Endothelial cell of umbilical vein (primary cell): ENCODE results near the gene MECR. TPM values are rescaled to one million over a fixed set of nuclear protein-coding genes. Genes with fewer than 3 reads are reported as not detected.

ENCODE experiments used
- BruUV-seq: library from RNA; stranded (reverse); fragments of 400-500 nt; replicated peaks from 2 replicates; lab custom pipeline; 2021; lab: Mats Ljungman, UMichigan
- CTCF ChIA-PET: fragments of 300-600, 350-600 bp; sonication (Branson Sonifier 250); formaldehyde crosslinking; loops from one replicate; lab custom pipeline; 2021; ENCODE audit warnings: antibody characterized with exemption, inconsistent platforms; lab: Charles Lee
- POLR2A ChIA-PET: fragments of 300-600, 350-600 bp; sonication (Branson Sonifier 250); formaldehyde crosslinking; loops from one replicate; lab custom pipeline; 2021; ENCODE audit warnings: antibody characterized with exemption, inconsistent platforms; lab: Charles Lee
- DNase-seq: peaks from one replicate; pipeline ENCODE4 v3.0.0-alpha.2; 2011; ENCODE audit warnings: low read depth, low spot score
- FAIRE-seq: peaks from 2 replicates; lab custom pipeline; 2011; peaks lifted over from hg19 to GRCh38; lab: Jason Lieb, UNC
- H2AFZ ChIP-seq: 2 replicates; pipeline ENCODE4 v1.6.0; 2012; ENCODE audit warnings: low read depth, low read length, control low read depth, inconsistent platforms
- H3K27ac ChIP-seq: 2 replicates; pipeline ENCODE4 v1.5.1; 2011; ENCODE audit warnings: low read depth, mild to moderate bottlenecking, control low read depth, low read length, moderate library complexity; ENCODE audit not compliant: insufficient read depth
- H3K27me3 ChIP-seq, 2 experiments: 2 replicates each; pipeline versions ENCODE4 v1.6.0 to v1.6.1; 2011; ENCODE audit warnings: low read length in 2 of 2, mixed read lengths in 1 of 2; ENCODE audit not compliant: control insufficient read depth in 2 of 2, insufficient read depth in 2 of 2
- H3K36me3 ChIP-seq, 2 experiments: 2 replicates in 1 of 2; 3 replicates in 1 of 2; pipeline ENCODE4 v1.5.1; 2011; ENCODE audit warnings: low read length in 2 of 2, mild to moderate bottlenecking in 1 of 2, moderate library complexity in 1 of 2; ENCODE audit not compliant: control insufficient read depth in 2 of 2, insufficient read depth in 2 of 2; ENCODE audit errors: extremely low read depth in 1 of 2
- H3K4me1 ChIP-seq: 3 replicates; pipeline ENCODE4 v1.5.1; 2011; ENCODE audit warnings: mild to moderate bottlenecking, low read length; ENCODE audit not compliant: control insufficient read depth, insufficient read depth; ENCODE audit errors: extremely low read depth
- H3K4me2 ChIP-seq: 2 replicates; pipeline ENCODE4 v1.6.1; 2011; ENCODE audit warnings: low read length, control low read depth, mixed read lengths; ENCODE audit not compliant: insufficient read depth
- H3K4me3 ChIP-seq, 3 experiments: fragments of 200-600 bp in 1 of 3; sonication (generic), shearing (Covaris generic) in 1 of 3; replicated peaks in 1 of 3; 2 replicates each; pipeline ENCODE4 v1.5.1; 2011 to 2016; ENCODE audit warnings: control low read depth in 3 of 3, low read length in 3 of 3, mild to moderate bottlenecking in 2 of 3, inconsistent platforms in 1 of 3, low read depth in 1 of 3, moderate library complexity in 1 of 3; ENCODE audit not compliant: insufficient read depth in 1 of 3
- H3K79me2 ChIP-seq: 2 replicates; pipeline ENCODE4 v1.6.0; 2012; ENCODE audit warnings: low read length, inconsistent platforms; ENCODE audit not compliant: control insufficient read depth, insufficient read depth
- H3K9ac ChIP-seq: replicated peaks from 2 replicates; pipeline ENCODE3; 2011; ENCODE audit warnings: low read length, control low read depth; ENCODE audit not compliant: insufficient read depth; ENCODE audit errors: extremely low read depth
- H3K9me1 ChIP-seq: replicated peaks from 3 replicates; pipeline ENCODE4 v1.6.0; 2011; ENCODE audit warnings: mild to moderate bottlenecking, low read length; ENCODE audit not compliant: control insufficient read depth, insufficient read depth; ENCODE audit errors: extremely low read depth
- H3K9me3 ChIP-seq: replicated peaks from 2 replicates; pipeline ENCODE4 v1.5.1; 2012; ENCODE audit warnings: low read length, inconsistent platforms; ENCODE audit not compliant: control insufficient read depth, insufficient read depth
- H4K20me1 ChIP-seq: replicated peaks from 2 replicates; pipeline ENCODE3; 2011; ENCODE audit warnings: mild to moderate bottlenecking, low read length; ENCODE audit not compliant: control insufficient read depth, insufficient read depth; ENCODE audit errors: extremely low read depth
- CTCF ChIP-seq, 2 donors: IDR thresholded peaks; 1 replicate in 1 of 2; 2 replicates in 1 of 2; pipeline ENCODE4 v1.5.1; 2011; ENCODE audit warnings: low read length in 2 of 2, mild to moderate bottlenecking in 2 of 2, moderate library complexity in 2 of 2, control low read depth in 1 of 2, inconsistent platforms in 1 of 2, low read depth in 1 of 2; ENCODE audit not compliant: insufficient read depth in 1 of 2; ENCODE audit errors: extremely low read depth in 1 of 2
- EZH2 ChIP-seq: IDR thresholded peaks from 2 replicates; pipeline ENCODE4 v1.6.1; 2012; ENCODE audit warnings: borderline replicate concordance, low read depth, mild to moderate bottlenecking, moderate library complexity, low read length, inconsistent platforms; ENCODE audit not compliant: severe bottlenecking
- FOS ChIP-seq: IDR thresholded peaks from 2 replicates; pipeline ENCODE4 v1.6.1; 2011; ENCODE audit warnings: mild to moderate bottlenecking, low read length, moderate library complexity, borderline replicate concordance; ENCODE audit not compliant: insufficient read depth
- GATA2 ChIP-seq: IDR thresholded peaks from 2 replicates; pipeline ENCODE4 v1.7.0; 2011; ENCODE audit warnings: low read depth, mild to moderate bottlenecking, moderate library complexity, mixed read lengths, low read length; ENCODE audit not compliant: insufficient read length, insufficient read depth
- JUN ChIP-seq: IDR thresholded peaks from 2 replicates; pipeline ENCODE4 v1.6.1; 2011; ENCODE audit warnings: borderline replicate concordance, low read depth; ENCODE audit not compliant: insufficient read length, insufficient read depth
- MAX ChIP-seq: IDR thresholded peaks from 2 replicates; pipeline ENCODE4 v1.6.1; 2011; ENCODE audit not compliant: insufficient read depth, insufficient read length
- MYC ChIP-seq: IDR thresholded peaks from one replicate; pipeline ENCODE4 v1.6.1; 2011; ENCODE audit warnings: mild to moderate bottlenecking, low read depth, low read length
- POLR2A ChIP-seq: IDR thresholded peaks from 2 replicates; pipeline ENCODE4 v1.6.1; 2012; ENCODE audit warnings: low read depth, mild to moderate bottlenecking, control low read depth, low read length
- POLR2AphosphoS5 ChIP-seq: IDR thresholded peaks from 2 replicates; pipeline ENCODE4 v1.6.1; 2012; ENCODE audit warnings: low read depth, mild to moderate bottlenecking, control low read depth, low read length, moderate library complexity; ENCODE audit not compliant: insufficient read depth
- dilution Hi-C: fragments of 300-500 bp; cut with MboI; formaldehyde crosslinking; loops from one replicate; pipeline ENCODE4 v1.15.0; 2019; ENCODE audit warnings: low sequenced_read_pairs; ENCODE audit not compliant: extremely low pct_ligation_motif_present
- intact Hi-C: fragments of 100-400 bp; cut with micrococcal nuclease; formaldehyde crosslinking; loops from one replicate; pipeline ENCODE4 v1.10.0; 2022
- polyA plus RNA-seq, 4 experiments: library from polyadenylated mRNA; depleted of rRNA in 3 of 4; stranded (reverse) in 3 of 4; unstranded in 1 of 4; fragments of >200 nt; gene quantifications; 2 replicates each; pipeline versions ENCODE4 v1.2.1 to v1.2.3, GENCODE V29; 2011 to 2012; ENCODE audit warnings: missing spikeins in 1 of 4
- total RNA-seq: library from RNA; stranded (reverse); gene quantifications from 2 replicates; pipeline ENCODE4 v1.2.3, GENCODE V29; 2021

Gene MECR
- total and polyA plus RNA-seq, 2 donors (not counting 3 experiments of a cell fraction or from before 2014, with no cell fraction given), result 24.6 to 30.1 TPM

DNA sequence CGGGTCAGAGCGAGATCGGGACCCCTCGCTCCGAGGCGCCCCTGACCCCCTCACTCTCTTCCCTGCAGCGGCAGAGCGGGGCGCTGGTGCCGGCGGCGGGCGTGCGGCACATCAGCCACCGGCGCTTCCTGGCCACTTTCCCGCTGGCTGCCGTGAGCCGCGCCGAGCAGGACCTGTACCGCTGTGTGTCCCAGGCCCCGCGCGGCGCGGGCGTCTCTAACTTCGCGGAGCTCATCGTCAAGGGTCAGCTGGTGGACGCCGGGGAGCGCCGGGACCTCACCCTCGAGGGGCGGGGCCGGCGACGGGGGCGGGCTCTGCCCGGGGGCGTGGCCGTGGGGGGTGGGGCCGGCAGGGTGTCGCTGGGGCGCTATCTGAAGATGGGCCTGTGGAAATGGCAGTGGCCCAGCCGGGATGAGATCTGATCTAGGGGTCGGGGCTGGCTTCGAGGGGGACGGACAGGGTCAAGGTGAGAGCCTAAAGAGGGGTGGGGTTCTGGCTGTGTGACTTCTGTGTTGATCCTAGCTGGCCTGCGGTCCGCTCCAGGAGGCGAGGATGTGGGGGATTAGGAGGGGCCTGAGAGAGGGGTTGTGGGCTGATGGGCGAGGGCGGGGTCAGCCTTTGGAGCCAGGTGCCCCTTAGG lies 29.2 kb upstream of the MECR start:
- Histone ChIP-seq H4K20me1 (no peaks in the 10 kb centered on the region), H3K9me3 (no peaks in the 10 kb centered on the region), H3K4me3 (peak overlapping the region in 2 of 3 experiments; percentile 28 to 43), H3K4me1 (peaks cover 2% of the 10 kb centered on the region), H3K27me3 (peaks cover 10 to 19% of the 10 kb centered on the region in 2 experiments), H3K36me3 (no peaks in the 10 kb centered on the region), H3K4me2 (peak overlapping the region; percentile 74), H3K9me1 (no peaks in the 10 kb centered on the region), H3K27ac (no peak overlapping the region), H2AFZ (peak overlapping the region; percentile 84), H3K9ac (no peak overlapping the region), H3K79me2 (no peaks in the 10 kb centered on the region)
- no TSS peak for BruUV-seq
- POLR2A ChIA-PET, result no interaction called here
- dilution Hi-C loops (no loop called here), intact Hi-C loops (no loop called here)
- no peak for TF ChIP-seq FOS
- no peak for TF ChIP-seq GATA2
- no peak for TF ChIP-seq EZH2
- no peak for TF ChIP-seq POLR2A
- TF ChIP-seq JUN, result no peak
- no peak for TF ChIP-seq MYC
- no peak for TF ChIP-seq POLR2AphosphoS5
- no peak for TF ChIP-seq MAX
- no peak for TF ChIP-seq CTCF (IDR thresholded peaks at IDR 0.05; ENCODE audit: extremely low read depth in 1 of 2, insufficient read depth in 1 of 2, low read depth in 1 of 2, low read length in 2 of 2)
- FAIRE-seq, result peak; percentile 35
- CTCF ChIA-PET, result interaction anchor here (0.7 to 1.3 kb wide), 3 partner anchors 14 to 1520 kb away, joined by 3 to 4 read pairs (median 3); no protein-coding TSS in a partner anchor
- no peak for DNase-seq
